GM10266 (cell line): ENCODE data around the gene ERMN.
"Not testable (repeated sequence)": the region's sequence is repeated elsewhere in the genome, so short reads cannot be mapped to it uniquely, and the experiment has no call there.

Experiments
- DNase-seq: peaks from one replicate; pipeline ENCODE4 v3.0.0; 2012; ENCODE audit errors: extremely low spot score
- TF ChIP-seq, protein P1 (sequence below): IDR thresholded peaks from 2 replicates; pipeline ENCODE4 v1.5.1; 2012; ENCODE audit warnings: mild to moderate bottlenecking, low read depth; ENCODE audit not compliant: control insufficient read depth, insufficient read depth; ENCODE audit errors: missing control alignments

Gene ERMN

DNA sequence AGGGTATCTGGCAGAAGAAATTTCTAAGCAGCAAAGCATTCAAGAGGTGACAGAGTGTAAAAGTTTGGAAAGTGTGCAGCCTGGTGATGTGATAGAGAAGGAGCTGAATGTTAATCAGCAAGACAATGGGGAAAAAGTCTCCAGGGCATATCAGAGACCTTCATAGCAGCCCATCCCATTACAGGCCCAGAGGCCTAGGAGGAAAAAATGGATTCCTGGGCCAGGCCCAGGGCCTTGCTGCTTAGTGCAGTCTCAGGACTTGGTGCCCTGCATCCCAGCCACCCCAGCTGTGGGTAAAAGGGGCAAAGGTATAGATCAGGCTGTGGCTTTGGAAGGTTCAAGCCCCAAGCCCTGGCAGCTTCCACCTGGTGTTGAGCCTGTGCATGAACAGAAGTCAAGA is 35.9 kb upstream of the ERMN start:
- TF ChIP-seq, protein P1, sequence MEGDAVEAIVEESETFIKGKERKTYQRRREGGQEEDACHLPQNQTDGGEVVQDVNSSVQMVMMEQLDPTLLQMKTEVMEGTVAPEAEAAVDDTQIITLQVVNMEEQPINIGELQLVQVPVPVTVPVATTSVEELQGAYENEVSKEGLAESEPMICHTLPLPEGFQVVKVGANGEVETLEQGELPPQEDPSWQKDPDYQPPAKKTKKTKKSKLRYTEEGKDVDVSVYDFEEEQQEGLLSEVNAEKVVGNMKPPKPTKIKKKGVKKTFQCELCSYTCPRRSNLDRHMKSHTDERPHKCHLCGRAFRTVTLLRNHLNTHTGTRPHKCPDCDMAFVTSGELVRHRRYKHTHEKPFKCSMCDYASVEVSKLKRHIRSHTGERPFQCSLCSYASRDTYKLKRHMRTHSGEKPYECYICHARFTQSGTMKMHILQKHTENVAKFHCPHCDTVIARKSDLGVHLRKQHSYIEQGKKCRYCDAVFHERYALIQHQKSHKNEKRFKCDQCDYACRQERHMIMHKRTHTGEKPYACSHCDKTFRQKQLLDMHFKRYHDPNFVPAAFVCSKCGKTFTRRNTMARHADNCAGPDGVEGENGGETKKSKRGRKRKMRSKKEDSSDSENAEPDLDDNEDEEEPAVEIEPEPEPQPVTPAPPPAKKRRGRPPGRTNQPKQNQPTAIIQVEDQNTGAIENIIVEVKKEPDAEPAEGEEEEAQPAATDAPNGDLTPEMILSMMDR = no peak

DNA sequence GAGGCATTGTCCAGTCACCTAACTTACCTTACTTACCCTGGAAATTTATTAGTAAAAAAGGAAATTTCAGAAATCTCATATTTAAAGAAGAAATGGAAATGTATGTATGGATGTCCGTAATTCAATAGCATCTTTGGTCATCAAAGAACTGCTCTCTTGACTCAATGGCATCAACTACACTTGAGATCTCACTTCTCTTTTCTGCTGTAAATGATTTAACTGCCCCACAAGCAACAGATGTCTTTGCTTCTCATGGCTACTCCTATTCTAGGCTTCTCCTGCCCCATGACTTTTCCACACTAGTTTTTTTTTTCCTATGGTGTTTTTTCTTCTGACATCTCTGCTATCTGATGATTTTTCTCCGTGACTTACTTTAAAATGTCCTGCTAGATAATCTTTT is 34.0 kb upstream of the ERMN start:
- DNase-seq = no peak

More for the DNA sequence above, 35.9 kb upstream of the ERMN start:
- no peak for DNase-seq

DNA sequence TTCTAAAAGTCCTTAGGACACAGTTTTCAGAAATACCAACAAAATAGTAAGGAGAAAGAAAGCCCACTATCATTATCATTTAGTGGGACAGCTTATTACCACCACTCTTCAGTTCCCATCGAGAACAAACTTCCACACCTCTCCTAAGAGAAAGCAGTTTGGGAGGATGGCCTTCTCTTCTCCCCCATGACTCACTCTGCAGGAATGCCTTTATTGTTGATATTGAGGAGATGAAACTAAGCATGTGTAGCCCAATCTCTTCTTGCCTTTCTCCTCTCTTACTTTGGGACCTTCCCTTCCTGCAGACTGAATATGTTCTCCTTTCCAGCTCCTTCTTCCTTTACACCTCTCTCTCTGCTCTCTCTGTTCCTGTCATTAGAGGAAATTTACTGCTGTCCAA is 30.0 kb upstream of the ERMN start:
- TF ChIP-seq, protein P1 = no peak
- DNase-seq = no peak

More for the DNA sequence above, 34.0 kb upstream of the ERMN start:
- TF ChIP-seq, protein P1 = no peak

DNA sequence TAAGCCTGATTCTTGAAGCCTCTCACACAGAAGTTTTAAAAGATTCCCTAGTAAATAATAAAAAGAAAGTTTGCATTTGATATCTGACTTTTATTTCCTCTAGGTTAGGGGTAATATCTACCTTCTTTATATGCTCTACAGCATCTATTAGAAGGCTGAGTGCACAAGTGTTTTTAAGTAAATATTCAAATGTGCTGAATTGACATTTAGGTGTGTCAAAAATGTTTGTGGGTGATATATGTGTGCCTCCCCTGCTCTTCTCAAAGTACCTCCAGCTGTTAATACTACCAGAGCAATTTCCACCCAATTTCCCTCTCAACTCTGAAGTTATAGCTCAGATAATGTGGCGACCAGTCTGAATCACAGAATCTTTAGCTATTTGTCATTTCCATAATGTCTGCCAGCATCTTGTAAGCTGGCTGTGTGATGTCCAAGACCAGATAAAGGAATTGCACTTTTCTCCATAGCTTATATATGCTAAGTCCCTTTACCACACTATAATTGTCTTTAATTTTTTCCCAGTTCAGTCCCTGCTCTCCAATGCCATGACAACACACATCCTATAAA is 24.4 kb upstream of the ERMN start:
- TF ChIP-seq, protein P1 = no peak
- DNase-seq = no peak

DNA sequence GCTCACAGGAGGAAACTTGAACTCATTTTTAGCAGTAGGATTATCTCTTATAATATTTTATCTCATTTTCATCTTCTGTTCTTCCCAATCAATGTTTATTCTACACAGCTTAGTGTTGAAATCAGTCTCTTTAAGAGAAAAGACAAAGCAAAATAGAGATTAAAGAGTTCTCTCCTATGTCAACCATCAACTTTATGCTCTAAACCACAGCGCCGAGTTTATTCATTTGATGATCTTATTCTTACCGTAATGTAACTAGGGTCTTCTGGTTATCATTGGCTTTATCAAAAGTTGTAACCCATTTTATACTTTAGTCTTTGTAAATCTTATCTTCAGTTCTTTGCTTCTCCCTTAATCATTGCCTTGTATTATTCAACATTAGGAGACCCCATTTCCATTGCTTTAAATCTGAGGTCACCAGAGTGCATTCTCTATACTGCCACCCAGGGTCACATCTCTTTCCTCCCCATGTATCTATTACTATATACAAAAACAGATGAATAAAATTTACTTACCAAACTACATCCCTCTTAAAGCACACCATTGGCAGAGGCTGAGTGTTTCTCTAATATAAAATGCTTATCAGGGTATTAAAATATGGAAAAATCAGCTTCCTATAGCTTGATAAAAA is 22.8 kb upstream of the ERMN start:
- DNase-seq = no peak
- TF ChIP-seq, protein P1 = no peak

DNA sequence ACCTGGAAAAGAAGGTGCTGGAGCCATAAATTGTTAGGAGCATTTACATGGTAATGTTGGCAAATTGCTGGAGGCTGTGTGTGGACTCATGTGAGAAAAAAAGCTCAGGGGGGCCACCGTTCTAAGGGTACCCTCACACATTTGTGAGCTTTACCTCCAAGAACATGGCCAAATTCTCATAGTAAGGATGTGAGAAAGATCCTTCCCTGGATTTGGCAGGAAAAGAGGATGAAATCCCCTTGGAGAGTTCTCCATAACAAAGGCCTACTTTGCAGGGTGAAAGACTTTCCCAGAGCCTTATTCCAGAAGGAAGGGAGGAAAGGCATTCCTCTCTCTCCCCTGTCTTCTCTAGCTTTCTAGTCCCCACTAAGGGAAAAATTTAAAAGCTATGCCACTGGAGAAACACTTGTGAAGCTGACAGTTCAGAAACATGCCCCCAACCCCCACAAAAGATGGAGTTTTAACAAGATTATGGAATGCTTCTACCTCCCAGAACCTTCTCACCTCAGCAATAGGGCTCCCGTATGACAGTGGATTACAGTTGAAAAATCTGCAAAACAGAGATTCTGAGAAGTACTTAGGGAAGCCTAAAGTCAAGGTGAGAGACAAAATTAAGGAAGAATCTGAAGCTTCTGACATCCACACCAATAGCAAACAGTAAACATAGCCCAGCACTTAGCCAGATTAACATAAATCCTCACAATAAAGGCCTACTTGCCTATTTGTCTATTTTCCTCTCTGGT is 20.2 kb upstream of the ERMN start:
- no peak for DNase-seq
- TF ChIP-seq, protein P1 = no peak

DNA sequence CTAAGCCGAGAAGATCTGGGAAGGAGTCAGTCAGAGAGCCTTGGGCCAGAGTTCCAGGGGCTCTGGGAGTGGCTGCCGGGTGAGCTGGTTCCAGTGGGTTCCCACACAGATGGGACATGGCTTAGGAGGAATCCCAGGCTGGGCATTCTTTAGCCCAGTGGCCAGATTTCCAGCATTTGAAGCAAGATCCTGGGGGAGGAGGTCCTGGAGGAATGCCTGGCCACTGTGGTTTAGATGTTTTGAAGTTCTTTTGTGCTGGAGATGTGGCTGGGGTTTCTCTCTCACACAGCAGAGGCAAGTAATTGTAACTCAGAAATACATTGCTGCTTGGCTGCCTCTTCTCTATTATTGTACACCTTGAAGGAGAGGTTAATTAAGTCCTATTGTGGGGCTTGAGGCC is 15.8 kb upstream of the ERMN start:
- DNase-seq = not testable (repeated sequence)
